Measurements from ENCODE around the gene CDC42.

Gene CDC42

DNA sequence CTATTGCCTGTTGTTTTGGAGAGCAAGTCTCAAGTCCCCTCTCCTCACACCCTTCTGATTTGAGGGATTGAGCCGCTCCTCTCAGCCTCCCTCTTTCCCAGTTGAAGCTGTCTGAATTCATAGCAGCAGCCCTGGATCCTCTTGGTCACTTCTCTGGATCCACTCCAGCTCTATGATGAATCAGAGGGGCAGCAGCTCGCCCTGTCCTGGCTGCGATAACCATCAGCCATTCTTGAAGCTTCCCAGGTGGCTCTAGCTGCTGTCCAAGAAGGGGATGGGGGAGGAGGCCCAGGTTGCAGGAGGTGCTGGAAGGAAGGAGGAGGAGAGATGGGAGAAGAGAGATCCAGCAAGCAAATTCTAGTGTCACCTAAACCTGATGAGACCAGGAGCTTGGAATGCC is 59.1 kb downstream of the CDC42 start:
- DNase-seq = no peak

GRCh38 chr1:22112554-22112953 is 60.0 kb downstream of the CDC42 start:
- DNase-seq = no peak

GRCh38 chr1:22114083-22115012 is 61.8 kb downstream of the CDC42 start:
- no peak for DNase-seq

DNA sequence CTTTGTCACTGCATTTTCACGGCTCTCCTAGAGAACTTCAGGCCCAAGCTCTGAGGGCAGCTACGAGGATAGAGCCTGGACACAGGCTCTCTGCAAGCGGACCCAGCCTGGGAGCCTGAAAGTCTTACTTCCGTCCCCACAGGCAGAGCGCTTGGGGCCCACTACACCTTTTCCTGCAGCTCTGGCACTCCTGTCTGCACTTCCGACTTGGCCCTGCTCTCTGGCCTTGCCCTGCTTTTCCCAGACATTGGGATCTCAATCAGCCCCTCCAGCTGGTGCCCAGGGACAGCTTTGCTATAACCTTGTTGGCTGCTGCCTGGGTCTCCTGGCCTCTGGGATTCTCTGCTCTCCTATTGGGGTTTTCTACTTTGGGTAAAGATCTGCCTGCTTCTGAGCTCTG is 62.8 kb downstream of the CDC42 start:
- no peak for DNase-seq

GRCh38 chr1:22117238-22117637 is 64.7 kb downstream of the CDC42 start:
- DNase-seq = no peak

- DNase-seq = no peak
These were observed 65.3 kb downstream of the CDC42 start for GRCh38 chr1:22117851-22118250.

DNA sequence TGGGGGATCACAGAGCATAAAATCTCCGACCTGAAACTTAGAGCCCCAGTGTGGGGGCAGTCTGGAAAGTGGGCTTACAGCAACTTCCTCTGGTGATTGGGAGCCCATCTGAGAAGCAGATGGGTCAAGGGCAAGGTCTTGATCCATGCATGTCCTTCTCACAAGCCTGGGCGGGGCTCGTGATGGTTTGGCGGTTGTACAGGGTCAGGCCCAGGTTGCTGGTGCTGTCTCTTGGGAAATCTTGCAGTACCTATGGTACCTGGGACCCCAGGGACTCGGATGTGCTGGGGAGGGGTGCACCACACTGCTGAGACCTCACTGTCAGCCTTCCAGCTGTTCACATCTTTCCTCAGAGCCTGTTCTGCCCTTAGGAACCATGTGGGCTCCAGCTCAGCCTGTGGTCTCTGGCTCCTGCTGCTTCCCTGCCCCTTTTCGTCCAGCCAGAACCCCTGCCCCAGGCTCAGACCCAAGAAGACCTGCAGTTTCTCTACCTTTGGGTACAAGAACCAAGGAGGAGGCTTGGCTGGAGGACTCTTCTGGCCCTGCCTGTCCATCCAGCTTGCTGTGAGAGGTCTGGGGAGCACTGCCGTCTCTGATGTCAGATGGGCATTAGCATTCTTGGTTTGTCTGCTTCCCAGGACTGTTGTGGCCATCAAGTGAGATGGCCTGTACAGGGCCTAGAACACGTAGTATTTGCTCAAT is 65.9 kb downstream of the CDC42 start:
- DNase-seq = no peak

DNA sequence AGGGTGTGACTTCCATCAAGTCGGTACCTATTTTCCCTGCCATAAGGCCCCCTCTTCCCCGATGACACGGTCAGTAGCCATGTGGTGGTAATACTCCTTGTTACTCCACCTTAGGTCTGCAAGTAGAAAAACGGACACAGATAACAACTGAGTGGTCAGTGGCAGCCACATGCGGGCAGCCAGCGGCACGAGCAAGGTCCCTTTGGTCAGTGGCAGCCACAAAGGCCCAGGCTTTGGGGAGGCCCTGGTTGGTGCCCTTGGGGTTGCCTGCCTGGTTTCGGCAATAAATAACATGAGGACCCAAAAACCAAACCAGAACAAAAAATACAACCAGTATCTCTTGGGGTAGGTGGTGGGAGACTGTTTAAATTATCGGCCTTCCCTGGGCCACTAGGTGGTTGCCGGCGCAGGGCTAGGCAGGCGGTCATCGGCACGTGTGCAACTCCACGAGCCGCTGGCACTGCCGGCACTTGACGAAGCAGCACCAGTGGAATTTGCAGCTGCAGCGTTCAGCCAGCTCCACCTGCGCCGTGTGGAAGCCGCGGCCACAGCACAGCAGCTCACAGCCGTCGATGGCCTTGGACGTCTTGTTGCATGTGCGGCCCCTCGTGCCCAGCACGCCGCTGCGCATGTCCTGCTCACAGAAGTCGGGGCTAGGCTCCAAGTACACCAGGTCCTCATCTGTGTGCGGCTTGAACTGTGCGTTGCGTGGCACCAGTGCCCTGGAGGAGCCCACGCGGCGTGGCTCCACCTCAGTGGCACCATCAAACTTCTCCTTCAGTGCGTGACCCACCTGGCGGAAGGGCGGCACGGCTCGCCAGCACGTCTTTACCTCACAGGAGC is 67.3 kb downstream of the CDC42 start:
- DNase-seq = no peak

GRCh38 chr1:22120469-22120790 is 67.9 kb downstream of the CDC42 start:
- DNase-seq = no peak

- DNase-seq = no peak
These were observed 69.0 kb downstream of the CDC42 start for GRCh38 chr1:22121421-22121911.

DNA sequence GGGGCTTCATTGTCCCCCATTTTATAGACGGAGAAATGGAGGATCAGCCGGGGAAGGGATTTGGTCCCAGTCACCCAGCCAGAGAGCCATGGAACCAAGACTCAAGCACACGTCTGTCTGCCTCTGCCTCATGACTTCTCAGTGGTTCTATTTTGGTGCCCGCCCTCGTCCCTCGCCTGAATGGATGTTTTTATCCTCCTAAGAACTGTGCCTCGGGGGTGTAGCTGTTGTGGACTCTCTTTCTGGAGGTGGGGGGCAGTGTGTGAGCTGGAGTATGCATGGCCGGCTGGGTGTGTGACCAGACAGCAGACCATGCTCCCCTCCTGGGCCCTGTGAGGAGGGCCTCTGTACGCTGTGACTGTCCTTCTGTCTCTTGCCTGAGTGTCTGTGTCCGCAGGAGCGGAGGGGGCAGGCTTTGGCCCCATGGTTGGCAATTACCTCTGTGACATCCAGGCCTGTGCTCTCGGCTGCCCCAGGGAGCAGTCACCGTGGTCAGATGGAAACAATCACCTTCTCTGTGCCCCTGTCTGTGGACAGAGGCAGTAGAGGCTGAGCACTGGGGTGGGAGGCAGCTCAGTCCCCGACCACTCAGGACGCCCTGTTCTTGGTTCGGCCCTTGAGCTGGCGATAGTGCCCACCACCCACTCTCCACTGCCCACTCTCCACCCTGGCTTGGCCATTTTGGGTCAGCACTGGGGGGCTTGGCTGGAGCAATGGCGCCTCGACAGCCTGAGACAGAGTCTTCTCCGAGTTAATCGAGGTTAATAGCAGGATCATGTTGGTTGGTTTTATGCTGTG is 70.0 kb downstream of the CDC42 start:
- DNase-seq = no peak

DNA sequence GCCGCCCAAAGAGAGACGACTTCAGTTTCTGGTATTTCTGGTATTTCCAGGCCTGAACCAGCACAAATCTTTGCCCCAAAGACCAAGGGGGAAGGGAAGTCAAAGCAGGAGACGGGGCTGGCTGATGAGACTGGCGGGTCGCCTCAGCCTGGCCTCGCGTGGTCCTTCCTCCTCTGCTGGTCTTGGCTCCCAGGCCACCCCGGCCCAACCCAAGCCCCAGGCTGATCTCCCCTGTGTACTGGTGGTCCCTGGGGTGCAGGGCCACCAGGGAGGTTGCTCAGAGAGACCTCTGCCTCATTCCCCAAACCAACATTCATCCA is 70.5 kb downstream of the CDC42 start:
- DNase-seq = no peak

DNA sequence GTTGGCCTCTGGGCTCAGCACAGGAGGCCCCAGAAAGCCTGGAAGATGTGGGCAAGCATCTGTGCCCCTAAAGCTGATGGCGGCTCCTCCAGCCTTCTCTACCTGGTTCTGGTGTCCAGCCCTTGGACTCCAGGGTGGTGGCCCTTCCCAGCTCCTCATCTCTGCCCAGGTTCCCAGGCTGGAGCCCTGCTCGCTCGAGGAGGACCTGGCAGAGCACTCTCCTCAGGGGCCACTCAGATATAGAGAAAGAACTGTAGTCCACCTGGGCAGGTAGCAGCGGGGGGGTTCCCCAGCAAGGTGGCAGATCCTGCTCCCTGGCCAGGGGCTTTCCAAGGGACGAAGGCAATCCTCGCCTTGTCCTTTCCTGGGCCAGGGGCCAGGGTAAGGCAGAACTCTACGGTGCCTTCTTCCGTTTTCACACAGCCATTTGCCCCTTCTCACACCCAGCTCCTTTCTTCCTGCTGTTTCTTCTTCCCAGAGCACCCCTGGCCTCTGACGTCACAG is 71.4 kb downstream of the CDC42 start:
- no peak for DNase-seq

DNA sequence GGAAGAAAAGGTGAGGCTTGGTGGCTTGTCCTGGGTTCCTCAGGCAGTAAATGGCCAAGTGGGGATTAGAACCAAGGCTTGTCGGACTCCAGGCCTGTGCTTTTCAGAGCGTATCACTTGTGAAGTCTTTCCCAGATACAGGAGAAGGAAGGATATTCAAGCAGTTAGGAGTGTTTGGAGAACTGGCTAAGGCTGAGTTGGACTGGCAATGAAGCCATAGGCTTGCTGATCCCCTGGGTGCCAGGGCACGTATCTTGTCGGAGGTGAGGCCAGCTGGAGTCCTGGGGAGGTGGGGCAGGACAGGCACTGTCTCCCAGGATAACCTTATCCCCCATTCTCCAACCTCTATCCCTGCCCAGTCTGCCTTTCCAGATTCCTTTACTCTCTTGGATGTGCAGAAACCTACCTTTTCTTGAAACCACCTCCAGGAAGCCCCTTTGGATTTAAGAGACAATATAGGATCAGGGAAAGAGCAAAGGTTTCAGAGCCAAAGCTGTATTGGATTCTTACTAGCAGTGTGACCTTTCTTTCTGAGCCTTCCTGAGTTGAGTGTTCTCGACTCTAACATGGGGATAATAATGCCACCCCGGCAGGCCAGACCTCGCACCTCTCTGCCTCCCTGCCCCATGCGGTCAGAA is 72.2 kb downstream of the CDC42 start:
- DNase-seq = no peak

GRCh38 chr1:22126531-22126930 is 74.0 kb downstream of the CDC42 start:
- DNase-seq = no peak

DNA sequence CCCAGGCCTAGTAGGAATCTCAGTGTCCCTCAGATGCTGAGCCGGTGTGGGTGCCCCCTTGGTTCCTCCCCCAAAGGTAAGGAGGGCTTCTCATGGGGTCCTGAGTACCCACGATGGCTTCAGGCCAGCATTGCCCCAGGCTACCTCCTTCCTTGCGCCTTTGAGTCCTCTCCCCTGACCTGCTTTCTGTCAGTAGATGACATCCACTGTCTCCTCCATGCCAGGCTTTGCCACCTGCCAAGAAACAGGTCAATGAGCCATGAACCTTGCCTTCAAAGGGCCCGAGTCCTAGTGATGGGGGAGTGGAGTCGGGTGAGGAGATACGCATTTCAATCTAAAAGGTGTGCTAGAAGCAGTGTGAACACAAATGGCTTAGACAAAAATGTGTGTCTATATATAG is 74.7 kb downstream of the CDC42 start:
- no peak for DNase-seq

DNA sequence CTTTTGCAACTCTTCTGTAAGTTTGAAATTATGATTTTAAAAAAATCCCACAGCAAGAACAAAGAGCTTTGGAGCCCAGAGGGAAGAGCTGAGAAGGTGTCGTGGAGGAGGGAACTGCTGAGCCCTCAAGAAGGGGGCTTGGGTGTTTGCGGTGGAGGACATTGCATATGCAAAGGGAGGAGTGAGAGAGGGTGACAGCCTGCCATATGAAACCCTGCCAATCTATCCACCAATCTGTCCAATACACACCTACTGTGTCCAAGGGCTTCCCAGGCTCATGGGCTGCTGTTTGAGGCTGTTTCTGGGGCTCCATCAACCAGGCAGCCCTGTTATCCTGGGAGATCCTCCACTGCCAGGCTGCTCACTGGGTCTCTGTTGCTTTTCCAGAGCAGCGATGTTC is 75.2 kb downstream of the CDC42 start:
- no peak for DNase-seq

GRCh38 chr1:22128392-22128791 is 75.9 kb downstream of the CDC42 start:
- no peak for DNase-seq

DNA sequence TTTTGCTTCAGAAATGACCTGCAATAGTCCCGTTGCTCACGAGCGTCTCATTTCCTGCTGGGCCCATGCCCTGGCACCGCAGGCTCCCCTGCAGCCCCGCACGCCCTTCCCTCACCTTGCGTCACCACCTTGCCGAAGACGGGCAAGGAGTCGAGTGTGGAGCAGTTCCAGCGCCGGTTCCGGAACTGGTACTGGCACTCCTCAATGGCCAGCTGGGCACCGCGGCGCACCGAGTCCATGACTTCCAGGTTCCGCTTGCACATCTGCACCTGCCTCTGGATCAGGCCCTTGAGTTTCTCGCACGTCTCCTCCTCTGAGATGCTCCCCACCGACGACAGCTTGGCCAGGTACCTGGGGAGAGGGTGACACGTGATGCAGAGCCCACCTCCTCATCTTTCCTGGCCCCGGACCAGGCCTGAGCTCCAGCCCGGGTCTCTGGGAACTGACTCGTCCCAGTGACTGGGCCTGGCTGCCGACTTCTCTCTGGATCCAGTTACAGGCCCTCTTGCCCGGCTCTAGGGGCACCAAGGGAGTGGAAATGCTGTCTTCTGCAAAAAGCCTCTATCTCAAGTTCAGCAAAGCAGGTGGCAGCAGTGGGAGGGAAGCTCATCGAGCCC is 77.1 kb downstream of the CDC42 start:
- DNase-seq = no peak

- no peak for DNase-seq
These were observed 78.6 kb downstream of the CDC42 start for GRCh38 chr1:22131062-22131461.

DNA sequence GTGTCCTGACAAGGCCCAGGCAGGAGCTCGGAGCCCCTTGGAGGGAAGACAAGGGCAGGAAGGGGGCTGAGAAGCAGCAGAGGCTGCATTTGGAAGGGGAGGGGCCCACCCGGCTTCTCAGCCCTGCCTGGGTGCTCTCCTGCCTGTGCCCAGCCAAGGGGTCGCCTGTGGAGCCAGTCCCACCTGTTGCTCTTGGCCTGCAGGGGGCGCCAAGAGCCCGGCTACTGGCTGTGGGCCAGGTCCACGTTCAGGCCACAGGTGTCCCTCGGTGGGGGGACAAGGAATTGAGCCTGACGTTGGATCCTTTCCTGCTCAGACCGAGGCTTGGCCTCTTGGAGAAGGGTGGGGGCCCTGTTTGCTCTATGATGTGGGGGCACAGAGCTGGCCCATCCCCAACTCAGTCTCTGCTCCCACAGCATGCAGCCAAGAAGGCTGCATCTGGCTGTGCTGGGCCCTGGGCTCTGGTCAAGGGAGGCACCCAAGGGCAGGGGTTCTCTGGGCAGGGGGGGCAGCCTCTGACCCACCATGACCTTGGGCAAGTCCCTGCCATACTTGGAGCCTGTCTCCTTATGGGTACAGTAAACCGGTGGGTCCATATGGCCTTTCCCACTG is 79.5 kb downstream of the CDC42 start:
- no peak for DNase-seq
